Neural cell (in vitro differentiated cells): Measurements from ENCODE around the gene CDKAL1. TPM values are rescaled to one million over a fixed set of nuclear protein-coding genes. Genes with fewer than 3 reads are reported as not detected.
"Not testable (repeated sequence)": the region's sequence is repeated elsewhere in the genome, so short reads cannot be mapped to it uniquely, and the experiment has no call there.

Experiments
- H2AFZ ChIP-seq: fragments of 200-600, 300-800 bp; sonication (generic), shearing (Covaris generic); 2 replicates; pipeline ENCODE4 v1.6.0; 2014; ENCODE audit warnings: low read depth, mild to moderate bottlenecking, antibody characterized with exemption, low read length, moderate library complexity
- H3F3A ChIP-seq: fragments of 200-600 bp; shearing (Covaris generic); 2 replicates; pipeline ENCODE4 v1.6.1; 2016; ENCODE audit warnings: mild to moderate bottlenecking, moderate library complexity, mixed read lengths, antibody characterized with exemption, low read length; ENCODE audit not compliant: insufficient read depth, poor library complexity, severe bottlenecking
- H3K27ac ChIP-seq: fragments of 200-600, 300-800 bp; sonication (generic), shearing (Covaris generic); 2 replicates; pipeline ENCODE4 v1.5.1; 2014; ENCODE audit warnings: mild to moderate bottlenecking, low read length, moderate library complexity
- H3K27me3 ChIP-seq: fragments of 300-800, 200-600 bp; sonication (generic), shearing (Covaris generic); 2 replicates; pipeline ENCODE4 v1.6.0; 2014; ENCODE audit warnings: mild to moderate bottlenecking, low read depth, low read length, moderate library complexity; ENCODE audit not compliant: insufficient read depth
- H3K36me3 ChIP-seq: fragments of 300-800, 200-600 bp; sonication (generic), shearing (Covaris generic); 2 replicates; pipeline ENCODE4 v1.5.1; 2014; ENCODE audit warnings: mild to moderate bottlenecking, antibody characterized with exemption, low read length, moderate library complexity; ENCODE audit not compliant: insufficient read depth
- H3K4me2 ChIP-seq: fragments of 300-800, 200-600 bp; sonication (generic), shearing (Covaris generic); 2 replicates; pipeline ENCODE4 v1.6.0; 2014; ENCODE audit warnings: mild to moderate bottlenecking, low read length
- H3K4me3 ChIP-seq: fragments of 300-800, 200-600 bp; sonication (generic), shearing (Covaris generic); 2 replicates; pipeline ENCODE4 v1.5.1; 2014; ENCODE audit warnings: mild to moderate bottlenecking, low read length, moderate library complexity
- H3K79me2 ChIP-seq: fragments of 200-600 bp; shearing (Covaris generic); replicated peaks from 2 replicates; pipeline ENCODE4 v1.6.0; 2014; ENCODE audit warnings: mild to moderate bottlenecking, low read length, moderate library complexity; ENCODE audit not compliant: insufficient read depth
- H3K9ac ChIP-seq: fragments of 300-800, 200-600 bp; sonication (generic), shearing (Covaris generic); 2 replicates; pipeline ENCODE4 v1.6.1; 2016; ENCODE audit warnings: mild to moderate bottlenecking, low read length, mixed read lengths
- H3K9me2 ChIP-seq: fragments of 200-600 bp; shearing (Covaris generic); 2 replicates; pipeline ENCODE4 v1.6.1; 2016; ENCODE audit warnings: mild to moderate bottlenecking, low read length, mixed read lengths; ENCODE audit not compliant: insufficient read depth
- H3K9me3 ChIP-seq: fragments of 200-600, 300-800 bp; sonication (generic), shearing (Covaris generic); 2 replicates; pipeline ENCODE4 v1.6.1; 2016; ENCODE audit warnings: mild to moderate bottlenecking, mixed run types, low read length, moderate library complexity, mixed read lengths
- H4K20me1 ChIP-seq: fragments of 200-600 bp; shearing (Covaris generic); 2 replicates; pipeline ENCODE4 v1.6.1; 2016; ENCODE audit warnings: mild to moderate bottlenecking, mixed run types; ENCODE audit not compliant: insufficient read depth
- CTCF ChIP-seq: fragments of 450-650 bp; IDR thresholded peaks from 2 replicates; pipeline ENCODE4 v1.5.1; 2014; ENCODE audit warnings: antibody characterized with exemption, mild to moderate bottlenecking, moderate library complexity; ENCODE audit not compliant: poor library complexity, severe bottlenecking
- EP300 ChIP-seq: fragments of 450-650 bp; conservative IDR thresholded peaks from 2 replicates; pipeline ENCODE4 v1.6.1; 2014; ENCODE audit warnings: antibody characterized with exemption, mild to moderate bottlenecking, moderate library complexity; ENCODE audit not compliant: poor library complexity, severe bottlenecking
- EZH2 ChIP-seq: fragments of 200-600, 300-800 bp; shearing (Covaris generic), sonication (generic); IDR thresholded peaks from 2 replicates; pipeline ENCODE4 v1.6.1; 2014; ENCODE audit warnings: antibody characterized with exemption, low read length, borderline replicate concordance, mild to moderate bottlenecking; ENCODE audit not compliant: insufficient read depth, poor library complexity, severe bottlenecking
- MXI1 ChIP-seq: fragments of 450-650 bp; conservative IDR thresholded peaks from 2 replicates; pipeline ENCODE4 v1.6.1; 2014; ENCODE audit warnings: antibody characterized with exemption, mild to moderate bottlenecking; ENCODE audit not compliant: poor library complexity, severe bottlenecking
- POLR2AphosphoS5 ChIP-seq: IDR thresholded peaks from 2 replicates; pipeline ENCODE4 v1.6.1; 2012
- RAD21 ChIP-seq: fragments of 450-650 bp; conservative IDR thresholded peaks from 2 replicates; pipeline ENCODE4 v1.6.1; 2014; ENCODE audit warnings: antibody characterized with exemption, mild to moderate bottlenecking, moderate library complexity
- SMC3 ChIP-seq: fragments of 450-650 bp; conservative IDR thresholded peaks from 2 replicates; pipeline ENCODE4 v1.6.1; 2014; ENCODE audit warnings: antibody characterized with exemption, mild to moderate bottlenecking, moderate library complexity; ENCODE audit not compliant: poor library complexity
- TAF1 ChIP-seq: IDR thresholded peaks from 2 replicates; pipeline ENCODE4 v1.6.1; 2012; ENCODE audit warnings: low read depth
- polyA plus RNA-seq: library from polyadenylated mRNA; depleted of rRNA; stranded (reverse); fragments of >200 nt; gene quantifications from 2 replicates; pipeline ENCODE4 v1.2.3, GENCODE V29; 2014
- TF ChIP-seq, protein P1 (sequence below): IDR thresholded peaks from 2 replicates; pipeline ENCODE4 v1.6.1; 2012; ENCODE audit warnings: borderline replicate concordance

The CDKAL1 gene
- polyA plus RNA-seq, 1 donor from 2014 or later = 10.7 TPM

DNA sequence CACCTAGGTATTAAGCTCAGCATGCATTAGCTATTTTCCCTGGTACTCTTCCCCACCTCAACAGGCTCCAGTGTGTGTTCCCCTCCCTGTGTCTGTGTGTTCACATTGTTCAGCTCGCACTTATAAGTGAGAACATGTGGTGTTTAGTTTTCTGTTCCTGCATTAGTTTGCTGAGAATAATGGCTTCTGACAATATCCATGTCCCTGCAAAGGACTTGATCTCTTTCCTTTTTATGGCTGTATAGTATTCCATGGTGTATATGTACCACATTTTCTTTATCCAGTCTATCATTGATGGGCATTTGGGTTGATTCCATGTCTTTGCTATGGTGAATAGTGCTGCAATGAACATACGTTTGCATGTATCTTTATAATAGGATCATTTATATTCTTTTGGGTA is 521.2 kb downstream of the CDKAL1 start:
- H3K4me3 ChIP-seq, H4K20me1 ChIP-seq, H3K27ac ChIP-seq, H2AFZ ChIP-seq, H3K9ac ChIP-seq, H3K9me2 ChIP-seq, H3K27me3 ChIP-seq, H3K36me3 ChIP-seq, H3K79me2 ChIP-seq, H3K4me2 ChIP-seq, H3F3A ChIP-seq: not testable (repeated sequence)
- H3K9me3 ChIP-seq = peaks cover 13% of the 10 kb centered on the region

DNA sequence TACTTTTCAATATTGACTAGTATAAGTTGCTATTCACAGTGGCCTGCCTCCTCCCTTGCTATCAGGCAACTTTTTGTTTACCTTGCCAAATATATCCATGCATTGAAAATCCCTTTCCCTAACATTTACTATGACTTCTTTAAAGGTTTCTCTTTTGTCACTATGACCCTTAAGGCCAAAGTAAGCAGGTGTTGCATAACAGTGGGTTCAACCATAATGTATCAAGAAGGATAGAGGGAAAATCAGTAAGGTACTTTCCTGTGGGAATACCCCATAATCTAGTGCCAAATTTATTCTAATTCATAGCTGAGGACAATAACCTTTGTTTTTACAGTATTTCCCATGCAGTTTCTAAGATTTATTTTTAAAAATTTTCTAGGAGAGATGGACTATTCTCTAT is 527.6 kb downstream of the CDKAL1 start:
- Histone ChIP-seq H3K9ac (no peak overlapping the region), H3K27me3 (no peaks in the 10 kb centered on the region), H3K79me2 (no peaks in the 10 kb centered on the region), H3K4me2 (no peak overlapping the region), H3F3A (no peaks in the 10 kb centered on the region), H2AFZ (no peak overlapping the region), H3K4me3 (no peak overlapping the region), H4K20me1 (no peaks in the 10 kb centered on the region), H3K9me3 (peaks cover 13% of the 10 kb centered on the region), H3K27ac (no peak overlapping the region), H3K36me3 (no peaks in the 10 kb centered on the region), H3K9me2 (no peaks in the 10 kb centered on the region)
- TF ChIP-seq CTCF (no peak), RAD21 (no peak), EP300 (no peak), EZH2 (no peak), POLR2AphosphoS5 (no peak), MXI1 (no peak), SMC3 (no peak), TAF1 (no peak)
- TF ChIP-seq, protein P1, sequence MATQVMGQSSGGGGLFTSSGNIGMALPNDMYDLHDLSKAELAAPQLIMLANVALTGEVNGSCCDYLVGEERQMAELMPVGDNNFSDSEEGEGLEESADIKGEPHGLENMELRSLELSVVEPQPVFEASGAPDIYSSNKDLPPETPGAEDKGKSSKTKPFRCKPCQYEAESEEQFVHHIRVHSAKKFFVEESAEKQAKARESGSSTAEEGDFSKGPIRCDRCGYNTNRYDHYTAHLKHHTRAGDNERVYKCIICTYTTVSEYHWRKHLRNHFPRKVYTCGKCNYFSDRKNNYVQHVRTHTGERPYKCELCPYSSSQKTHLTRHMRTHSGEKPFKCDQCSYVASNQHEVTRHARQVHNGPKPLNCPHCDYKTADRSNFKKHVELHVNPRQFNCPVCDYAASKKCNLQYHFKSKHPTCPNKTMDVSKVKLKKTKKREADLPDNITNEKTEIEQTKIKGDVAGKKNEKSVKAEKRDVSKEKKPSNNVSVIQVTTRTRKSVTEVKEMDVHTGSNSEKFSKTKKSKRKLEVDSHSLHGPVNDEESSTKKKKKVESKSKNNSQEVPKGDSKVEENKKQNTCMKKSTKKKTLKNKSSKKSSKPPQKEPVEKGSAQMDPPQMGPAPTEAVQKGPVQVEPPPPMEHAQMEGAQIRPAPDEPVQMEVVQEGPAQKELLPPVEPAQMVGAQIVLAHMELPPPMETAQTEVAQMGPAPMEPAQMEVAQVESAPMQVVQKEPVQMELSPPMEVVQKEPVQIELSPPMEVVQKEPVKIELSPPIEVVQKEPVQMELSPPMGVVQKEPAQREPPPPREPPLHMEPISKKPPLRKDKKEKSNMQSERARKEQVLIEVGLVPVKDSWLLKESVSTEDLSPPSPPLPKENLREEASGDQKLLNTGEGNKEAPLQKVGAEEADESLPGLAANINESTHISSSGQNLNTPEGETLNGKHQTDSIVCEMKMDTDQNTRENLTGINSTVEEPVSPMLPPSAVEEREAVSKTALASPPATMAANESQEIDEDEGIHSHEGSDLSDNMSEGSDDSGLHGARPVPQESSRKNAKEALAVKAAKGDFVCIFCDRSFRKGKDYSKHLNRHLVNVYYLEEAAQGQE = no peak

- Histone ChIP-seq H3K4me2 (no peak overlapping the region), H3K9ac (no peak overlapping the region), H3K9me2 (no peaks in the 10 kb centered on the region), H2AFZ (no peak overlapping the region), H4K20me1 (no peaks in the 10 kb centered on the region), H3K27me3 (no peaks in the 10 kb centered on the region), H3F3A (no peaks in the 10 kb centered on the region), H3K4me3 (no peak overlapping the region), H3K79me2 (no peaks in the 10 kb centered on the region), H3K9me3 (peaks cover under 1% of the 10 kb centered on the region), H3K27ac (no peak overlapping the region), H3K36me3 (no peaks in the 10 kb centered on the region)
- TF ChIP-seq TAF1 (no peak), RAD21 (no peak), POLR2AphosphoS5 (no peak), MXI1 (no peak), CTCF (no peak), EP300 (no peak)
- TF ChIP-seq, protein P1 = no peak
Measured at GRCh38 chr6:21064756-21065340, 530.6 kb downstream of the CDKAL1 start.
